ENCODE measurements around the gene WDR27.

The WDR27 gene

GRCh38 chr6:169417101-169417500 lies 284.7 kb downstream of the WDR27 start:
- Histone ChIP-seq H3K9me3 (replicated peaks; ENCODE audit: insufficient read depth, low read length) (no peaks in the 10 kb centered on the region), H3K4me2 (ENCODE audit: low read depth, low read length) (no peak overlapping the region), H3F3A (ENCODE audit: insufficient read depth, low read length) (no peaks in the 10 kb centered on the region), H3K4me3 (ENCODE audit: low read length) (no peak overlapping the region), H4K20me1 (ENCODE audit: insufficient read depth, low read length) (no peaks in the 10 kb centered on the region), H3K27me3 (replicated peaks; ENCODE audit: insufficient read depth, low read length) (no peaks in the 10 kb centered on the region), H3K36me3 (replicated peaks; ENCODE audit: insufficient read depth, low read length) (no peaks in the 10 kb centered on the region), H3K9ac (ENCODE audit: low read length) (no peak overlapping the region), H3K79me2 (ENCODE audit: low read length) (no peaks in the 10 kb centered on the region), H3K27ac (ENCODE audit: low read length) (no peak overlapping the region), H2AFZ (ENCODE audit: low read length) (no peak overlapping the region), H3K4me1 (ENCODE audit: low read length) (no peaks in the 10 kb centered on the region), H3K9me2 (replicated peaks; ENCODE audit: insufficient read depth, low read length) (no peaks in the 10 kb centered on the region)
- no peak for TF ChIP-seq EZH2 (optimal IDR thresholded peaks at IDR 0.05; ENCODE audit: low read depth, low read length)
- no peak for DNase-seq

- no peaks in the 10 kb centered on the region for H3K9me3 ChIP-seq (replicated peaks; ENCODE audit: insufficient read depth, low read length)
- H3K9me2 ChIP-seq (replicated peaks; ENCODE audit: insufficient read depth, low read length), result no peaks in the 10 kb centered on the region
- no peak overlapping the region for H2AFZ ChIP-seq (ENCODE audit: low read length)
- no peak overlapping the region for H3K4me3 ChIP-seq (ENCODE audit: low read length)
- H3K27ac ChIP-seq (ENCODE audit: low read length), result no peak overlapping the region
- H4K20me1 ChIP-seq (ENCODE audit: insufficient read depth, low read length), result no peaks in the 10 kb centered on the region
- TF ChIP-seq CTCF (IDR thresholded peaks at IDR 0.05; ENCODE audit: low read length) (no peak), EZH2phosphoT487 (IDR thresholded peaks at IDR 0.05; ENCODE audit: low read length) (no peak), EZH2 (optimal IDR thresholded peaks at IDR 0.05; ENCODE audit: low read depth, low read length) (no peak)
- H3K27me3 ChIP-seq (replicated peaks; ENCODE audit: insufficient read depth, low read length), result no peaks in the 10 kb centered on the region
- H3K9ac ChIP-seq (ENCODE audit: low read length), result no peak overlapping the region
- H3F3A ChIP-seq (ENCODE audit: insufficient read depth, low read length), result no peaks in the 10 kb centered on the region
- H3K36me3 ChIP-seq (replicated peaks; ENCODE audit: insufficient read depth, low read length), result no peaks in the 10 kb centered on the region
- no peak overlapping the region for H3K4me2 ChIP-seq (ENCODE audit: low read depth, low read length)
- no peak for DNase-seq
- no peaks in the 10 kb centered on the region for H3K4me1 ChIP-seq (ENCODE audit: low read length)
- H3K79me2 ChIP-seq (ENCODE audit: low read length), result no peaks in the 10 kb centered on the region
Observed at GRCh38 chr6:169416249-169416648, 285.6 kb downstream of the WDR27 start.

- no peaks in the 10 kb centered on the region for H4K20me1 ChIP-seq (ENCODE audit: insufficient read depth, low read length)
- H3K9me3 ChIP-seq (replicated peaks; ENCODE audit: insufficient read depth, low read length), result no peaks in the 10 kb centered on the region
- no peak overlapping the region for H3K4me2 ChIP-seq (ENCODE audit: low read depth, low read length)
- DNase-seq, result no peak
- H3K4me3 ChIP-seq (ENCODE audit: low read length), result no peak overlapping the region
- no peaks in the 10 kb centered on the region for H3K27me3 ChIP-seq (replicated peaks; ENCODE audit: insufficient read depth, low read length)
- no peaks in the 10 kb centered on the region for H3K4me1 ChIP-seq (ENCODE audit: low read length)
- H3F3A ChIP-seq (ENCODE audit: insufficient read depth, low read length), result no peaks in the 10 kb centered on the region
- H3K9ac ChIP-seq (ENCODE audit: low read length), result no peak overlapping the region
- H3K79me2 ChIP-seq (ENCODE audit: low read length), result no peaks in the 10 kb centered on the region
- TF ChIP-seq CTCF (IDR thresholded peaks at IDR 0.05; ENCODE audit: low read length) (no peak), EZH2 (optimal IDR thresholded peaks at IDR 0.05; ENCODE audit: low read depth, low read length) (no peak), EZH2phosphoT487 (IDR thresholded peaks at IDR 0.05; ENCODE audit: low read length) (no peak)
- no peaks in the 10 kb centered on the region for H3K9me2 ChIP-seq (replicated peaks; ENCODE audit: insufficient read depth, low read length)
- no peak overlapping the region for H3K27ac ChIP-seq (ENCODE audit: low read length)
- no peak overlapping the region for H2AFZ ChIP-seq (ENCODE audit: low read length)
- H3K36me3 ChIP-seq (replicated peaks; ENCODE audit: insufficient read depth, low read length), result no peaks in the 10 kb centered on the region
Observed at GRCh38 chr6:169415179-169415578, 286.6 kb downstream of the WDR27 start.

GRCh38 chr6:169411722-169412121 lies 290.1 kb downstream of the WDR27 start:
- no peaks in the 10 kb centered on the region for H3K9me2 ChIP-seq (replicated peaks; ENCODE audit: insufficient read depth, low read length)
- H4K20me1 ChIP-seq (ENCODE audit: insufficient read depth, low read length), result no peaks in the 10 kb centered on the region
- no peak for TF ChIP-seq EZH2phosphoT487 (IDR thresholded peaks at IDR 0.05; ENCODE audit: low read length)
- no peak for TF ChIP-seq EZH2 (optimal IDR thresholded peaks at IDR 0.05; ENCODE audit: low read depth, low read length)
- no peak for TF ChIP-seq CTCF (IDR thresholded peaks at IDR 0.05; ENCODE audit: low read length)
- H3K27me3 ChIP-seq (replicated peaks; ENCODE audit: insufficient read depth, low read length), result no peaks in the 10 kb centered on the region
- no peak overlapping the region for H3K9ac ChIP-seq (ENCODE audit: low read length)
- DNase-seq, result no peak
- no peak overlapping the region for H2AFZ ChIP-seq (ENCODE audit: low read length)
- no peaks in the 10 kb centered on the region for H3K9me3 ChIP-seq (replicated peaks; ENCODE audit: insufficient read depth, low read length)
- H3K4me3 ChIP-seq (ENCODE audit: low read length), result no peak overlapping the region
- H3K4me1 ChIP-seq (ENCODE audit: low read length), result no peaks in the 10 kb centered on the region
- no peak overlapping the region for H3K27ac ChIP-seq (ENCODE audit: low read length)
- no peaks in the 10 kb centered on the region for H3K79me2 ChIP-seq (ENCODE audit: low read length)
- H3K4me2 ChIP-seq (ENCODE audit: low read depth, low read length), result no peak overlapping the region
- H3K36me3 ChIP-seq (replicated peaks; ENCODE audit: insufficient read depth, low read length), result no peaks in the 10 kb centered on the region
- H3F3A ChIP-seq (ENCODE audit: insufficient read depth, low read length), result no peaks in the 10 kb centered on the region
